ENCODE measurements around the gene PNMA3.

DNA sequence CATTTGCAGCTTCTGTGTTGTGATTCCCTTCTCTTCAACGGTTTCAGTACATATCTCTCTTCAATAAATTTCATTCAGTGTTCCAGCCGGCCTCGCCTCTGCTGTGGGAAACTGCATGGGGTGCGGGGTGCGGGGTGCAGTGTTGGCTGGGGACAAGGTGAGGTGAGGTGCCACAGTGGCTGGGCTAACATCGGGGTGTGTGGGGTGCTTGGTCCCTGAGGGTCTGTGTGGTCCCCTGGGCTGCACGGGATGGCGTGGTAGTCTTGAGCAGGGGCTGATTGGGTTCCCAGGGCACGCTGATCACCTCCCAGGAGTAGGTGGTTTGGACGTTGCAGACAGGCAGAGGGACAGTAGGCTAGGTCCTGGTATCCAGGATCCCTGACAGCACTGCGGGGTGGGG, 18.7 kb downstream of the PNMA3 start:
- TF ChIP-seq, protein P1, sequence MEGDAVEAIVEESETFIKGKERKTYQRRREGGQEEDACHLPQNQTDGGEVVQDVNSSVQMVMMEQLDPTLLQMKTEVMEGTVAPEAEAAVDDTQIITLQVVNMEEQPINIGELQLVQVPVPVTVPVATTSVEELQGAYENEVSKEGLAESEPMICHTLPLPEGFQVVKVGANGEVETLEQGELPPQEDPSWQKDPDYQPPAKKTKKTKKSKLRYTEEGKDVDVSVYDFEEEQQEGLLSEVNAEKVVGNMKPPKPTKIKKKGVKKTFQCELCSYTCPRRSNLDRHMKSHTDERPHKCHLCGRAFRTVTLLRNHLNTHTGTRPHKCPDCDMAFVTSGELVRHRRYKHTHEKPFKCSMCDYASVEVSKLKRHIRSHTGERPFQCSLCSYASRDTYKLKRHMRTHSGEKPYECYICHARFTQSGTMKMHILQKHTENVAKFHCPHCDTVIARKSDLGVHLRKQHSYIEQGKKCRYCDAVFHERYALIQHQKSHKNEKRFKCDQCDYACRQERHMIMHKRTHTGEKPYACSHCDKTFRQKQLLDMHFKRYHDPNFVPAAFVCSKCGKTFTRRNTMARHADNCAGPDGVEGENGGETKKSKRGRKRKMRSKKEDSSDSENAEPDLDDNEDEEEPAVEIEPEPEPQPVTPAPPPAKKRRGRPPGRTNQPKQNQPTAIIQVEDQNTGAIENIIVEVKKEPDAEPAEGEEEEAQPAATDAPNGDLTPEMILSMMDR (IDR thresholded peaks at IDR 0.05): no peak
- TF ChIP-seq POLR2AphosphoS5 (IDR thresholded peaks at IDR 0.05; ENCODE audit: insufficient read depth in 1 of 2, low read depth in 1 of 2) (no peak), POLR2A (IDR thresholded peaks at IDR 0.05) (no peak)
